GM23338 (cell line): ENCODE data around the gene PGAP3. TPM values are rescaled to one million over a fixed set of nuclear protein-coding genes. Genes with fewer than 3 reads are reported as not detected.

ENCODE experiments used
- ATAC-seq: fragments of 200-7000 bp; cut with Tn5 transposase; 3 replicates; pipeline ENCODE4 v1.9.1; 2020
- DNase-seq: peaks from one replicate; pipeline ENCODE4 v3.0.0-alpha.2; 2015; ENCODE audit warnings: low spot score
- H2AFZ ChIP-seq: fragments of 200-600 bp; sonication (generic); 2 replicates; pipeline ENCODE4 v1.8.0; 2016; ENCODE audit warnings: antibody characterized with exemption, mild to moderate bottlenecking, moderate library complexity
- H3F3A ChIP-seq: fragments of 200-600 bp; sonication (generic); replicated peaks from 2 replicates; pipeline ENCODE4 v1.8.0; 2017; ENCODE audit warnings: antibody characterized with exemption, mixed run types, low read depth
- H3K27ac ChIP-seq: fragments of 200-600 bp; sonication (generic); 2 replicates; pipeline ENCODE4 v1.6.1; 2016; ENCODE audit warnings: low read depth
- H3K27me3 ChIP-seq: fragments of 200-600 bp; sonication (generic); 2 replicates; pipeline ENCODE4 v1.8.0; 2016; ENCODE audit warnings: mild to moderate bottlenecking, mixed run types, moderate library complexity; ENCODE audit not compliant: insufficient read depth
- H3K36me3 ChIP-seq: fragments of 200-600 bp; sonication (generic); 2 replicates; pipeline ENCODE4 v1.8.0; 2016; ENCODE audit warnings: mild to moderate bottlenecking; ENCODE audit not compliant: insufficient read depth
- H3K4me1 ChIP-seq: fragments of 200-600 bp; sonication (generic); 2 replicates; pipeline ENCODE4 v1.8.0; 2016; ENCODE audit warnings: mild to moderate bottlenecking, moderate library complexity; ENCODE audit not compliant: insufficient read depth
- H3K4me2 ChIP-seq: fragments of 200-600 bp; sonication (generic); 2 replicates; pipeline ENCODE4 v1.7.1; 2017; ENCODE audit warnings: mixed run types
- H3K4me3 ChIP-seq: fragments of 200-600 bp; sonication (generic); 2 replicates; pipeline ENCODE4 v1.6.1; 2016; ENCODE audit warnings: mixed run types
- H3K79me2 ChIP-seq: fragments of 200-600 bp; sonication (generic); replicated peaks from 2 replicates; pipeline ENCODE4 v1.8.0; 2017; ENCODE audit warnings: mild to moderate bottlenecking; ENCODE audit not compliant: insufficient read depth
- H3K9me2 ChIP-seq: fragments of 200-600 bp; sonication (generic); 2 replicates; pipeline ENCODE4 v1.8.0; 2017; ENCODE audit not compliant: insufficient read depth
- H4K20me1 ChIP-seq: fragments of 200-600 bp; sonication (generic); replicated peaks from 2 replicates; pipeline ENCODE4 v1.8.0; 2017; ENCODE audit warnings: mild to moderate bottlenecking; ENCODE audit not compliant: insufficient read depth
- H3K27ac Mint-ChIP-seq: 2 replicates; pipeline ENCODE4 v1.8.0; 2020; ENCODE audit warnings: inconsistent platforms, mild to moderate bottlenecking, moderate library complexity, mixed read lengths
- H3K27me3 Mint-ChIP-seq: 3 replicates; pipeline ENCODE4 v1.8.0; 2022; ENCODE audit warnings: low read depth, mild to moderate bottlenecking, moderate library complexity, mixed read lengths, inconsistent platforms; ENCODE audit not compliant: insufficient read depth, poor library complexity
- H3K36me3 Mint-ChIP-seq: 3 replicates; pipeline ENCODE4 v1.8.0; 2021; ENCODE audit warnings: low read depth, mild to moderate bottlenecking, inconsistent platforms, moderate library complexity, mixed read lengths
- H3K4me1 Mint-ChIP-seq: 3 replicates; pipeline ENCODE4 v1.8.0; 2020; ENCODE audit warnings: mild to moderate bottlenecking, inconsistent platforms, mixed read lengths
- H3K4me3 Mint-ChIP-seq: 3 replicates; pipeline ENCODE4 v1.8.0; 2021; ENCODE audit warnings: moderate library complexity, mild to moderate bottlenecking, inconsistent platforms, mixed read lengths
- H3K9me3 Mint-ChIP-seq: 3 replicates; pipeline ENCODE4 v1.8.0; 2020; ENCODE audit warnings: moderate library complexity, mild to moderate bottlenecking, inconsistent platforms, mixed read lengths
- EZH2 ChIP-seq: fragments of 200-600 bp; sonication (generic); IDR thresholded peaks from one replicate; pipeline ENCODE4 v1.8.0; 2017; ENCODE audit warnings: antibody characterized with exemption, mild to moderate bottlenecking, low read depth; ENCODE audit not compliant: unreplicated experiment
- EZH2phosphoT487 ChIP-seq: fragments of 200-600 bp; sonication (generic); IDR thresholded peaks from one replicate; pipeline ENCODE4 v1.8.1; 2018; ENCODE audit warnings: antibody characterized with exemption; ENCODE audit not compliant: unreplicated experiment
- JUNB ChIP-seq: IDR thresholded peaks from one replicate; pipeline ENCODE4 v1.6.1; 2016; ENCODE audit warnings: antibody characterized with exemption; ENCODE audit not compliant: unreplicated experiment
- POLR2AphosphoS5 ChIP-seq: IDR thresholded peaks from 2 replicates; pipeline ENCODE4 v1.6.1; 2016; ENCODE audit warnings: antibody characterized with exemption, low read depth
- STAT1 ChIP-seq: IDR thresholded peaks from one replicate; pipeline ENCODE4 v1.6.1; 2016; ENCODE audit warnings: antibody characterized with exemption; ENCODE audit not compliant: unreplicated experiment
- ZNF114 ChIP-seq: fragments of 250-450 bp; sonication (Bioruptor Pico); IDR thresholded peaks from 2 replicates; pipeline ENCODE4 v1.5.0; 2020; ENCODE audit warnings: mild to moderate bottlenecking, moderate library complexity
- polyA plus RNA-seq: library from polyadenylated mRNA; unstranded; fragments of >200 nt; fragmentation: Nextera tagmentation; extraction: Ambion mirVana; gene quantifications from 2 replicates; pipeline ENCODE4 v1.2.1, GENCODE V29; 2016
- total RNA-seq: library from RNA; depleted of rRNA; stranded (reverse); fragments of >200 nt; shearing (Covaris generic); gene quantifications from 2 replicates; pipeline ENCODE4 v1.2.3, GENCODE V29; 2014
- TF ChIP-seq, protein P1 (sequence below), 2 experiments: fragments of 200-600 bp in 1 of 2; sonication (generic) in 1 of 2; conservative IDR thresholded peaks; 2 replicates each; pipeline versions ENCODE4 v1.5.1 to v1.6.1; 2016 to 2017; ENCODE audit warnings: antibody characterized with exemption in 2 of 2, low read depth in 2 of 2, mild to moderate bottlenecking in 2 of 2, moderate library complexity in 1 of 2

PGAP3 gene
- total and polyA plus RNA-seq, 2 experiments from 2014 or later, result 7.0 to 10.7 TPM

DNA sequence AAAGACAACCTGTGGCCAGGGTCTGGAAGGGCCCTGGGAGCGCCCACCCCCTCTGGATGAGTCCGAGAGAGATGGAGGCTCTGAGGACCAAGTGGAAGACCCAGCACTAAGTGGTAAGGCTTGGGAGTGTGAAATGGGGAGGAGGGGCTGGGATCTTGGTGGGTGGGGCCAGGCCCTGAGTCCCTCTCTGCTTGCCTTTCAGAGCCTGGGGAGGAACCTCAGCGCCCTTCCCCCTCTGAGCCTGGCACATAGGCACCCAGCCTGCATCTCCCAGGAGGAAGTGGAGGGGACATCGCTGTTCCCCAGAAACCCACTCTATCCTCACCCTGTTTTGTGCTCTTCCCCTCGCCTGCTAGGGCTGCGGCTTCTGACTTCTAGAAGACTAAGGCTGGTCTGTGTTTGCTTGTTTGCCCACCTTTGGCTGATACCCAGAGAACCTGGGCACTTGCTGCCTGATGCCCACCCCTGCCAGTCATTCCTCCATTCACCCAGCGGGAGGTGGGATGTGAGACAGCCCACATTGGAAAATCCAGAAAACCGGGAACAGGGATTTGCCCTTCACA, 52.2 kb downstream of the PGAP3 start:
- Mint-ChIP-seq H3K27ac (no peak overlapping the region), H3K36me3 (no peaks in the 10 kb centered on the region; the same call in 2 of the 3 replicates), H3K27me3 (peaks cover 24% of the 10 kb centered on the region), H3K4me3 (peak overlapping the region; percentile 82; the same call in 1 of the 3 replicates), H3K4me1 (peaks cover 82% of the 10 kb centered on the region), H3K9me3 (no peaks in the 10 kb centered on the region)
- no peak for DNase-seq
- Histone ChIP-seq H3K27me3 (no peaks in the 10 kb centered on the region), H3K36me3 (no peaks in the 10 kb centered on the region), H3K79me2 (peaks cover 29% of the 10 kb centered on the region), H2AFZ (no peak overlapping the region), H3K4me1 (peaks cover 70% of the 10 kb centered on the region), H3K27ac (no peak overlapping the region), H3K4me3 (no peak overlapping the region), H3K4me2 (peak overlapping the region; percentile 64), H4K20me1 (peaks cover 18% of the 10 kb centered on the region), H3F3A (peaks cover 25% of the 10 kb centered on the region; the same call in 1 of the 2 replicates), H3K9me2 (no peaks in the 10 kb centered on the region)
- TF ChIP-seq ZNF114 (no peak), EZH2phosphoT487 (no peak), EZH2 (no peak), STAT1 (no peak), JUNB (no peak)
- ATAC-seq, result peak; percentile 1; the same call in 1 of the 3 replicates

DNA sequence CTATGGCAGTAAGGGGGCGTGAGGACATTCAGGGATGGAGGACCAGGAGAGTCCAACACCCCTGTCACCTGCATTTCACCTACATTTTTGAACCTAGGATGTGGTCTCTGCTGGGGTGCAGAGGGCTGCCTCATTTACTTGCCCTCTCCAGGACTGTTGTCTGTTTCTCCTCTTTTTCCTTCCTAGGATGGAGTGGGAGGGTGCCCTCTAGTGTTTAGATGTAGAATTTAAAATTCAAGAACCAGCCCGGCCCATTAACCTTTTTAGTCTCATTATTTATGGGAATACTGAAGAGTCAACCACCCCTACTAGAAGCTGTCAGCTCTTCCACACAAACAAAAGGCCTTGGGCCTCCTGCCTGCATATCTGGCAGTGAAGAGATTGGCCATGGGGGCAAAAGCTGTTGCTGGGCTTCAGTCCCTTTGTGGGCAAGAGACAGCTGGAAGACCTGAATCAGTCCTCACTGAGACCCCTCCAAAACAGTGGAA, 53.4 kb downstream of the PGAP3 start:
- TF ChIP-seq, protein P1, sequence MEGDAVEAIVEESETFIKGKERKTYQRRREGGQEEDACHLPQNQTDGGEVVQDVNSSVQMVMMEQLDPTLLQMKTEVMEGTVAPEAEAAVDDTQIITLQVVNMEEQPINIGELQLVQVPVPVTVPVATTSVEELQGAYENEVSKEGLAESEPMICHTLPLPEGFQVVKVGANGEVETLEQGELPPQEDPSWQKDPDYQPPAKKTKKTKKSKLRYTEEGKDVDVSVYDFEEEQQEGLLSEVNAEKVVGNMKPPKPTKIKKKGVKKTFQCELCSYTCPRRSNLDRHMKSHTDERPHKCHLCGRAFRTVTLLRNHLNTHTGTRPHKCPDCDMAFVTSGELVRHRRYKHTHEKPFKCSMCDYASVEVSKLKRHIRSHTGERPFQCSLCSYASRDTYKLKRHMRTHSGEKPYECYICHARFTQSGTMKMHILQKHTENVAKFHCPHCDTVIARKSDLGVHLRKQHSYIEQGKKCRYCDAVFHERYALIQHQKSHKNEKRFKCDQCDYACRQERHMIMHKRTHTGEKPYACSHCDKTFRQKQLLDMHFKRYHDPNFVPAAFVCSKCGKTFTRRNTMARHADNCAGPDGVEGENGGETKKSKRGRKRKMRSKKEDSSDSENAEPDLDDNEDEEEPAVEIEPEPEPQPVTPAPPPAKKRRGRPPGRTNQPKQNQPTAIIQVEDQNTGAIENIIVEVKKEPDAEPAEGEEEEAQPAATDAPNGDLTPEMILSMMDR (conservative IDR thresholded peaks at IDR 0.05; ENCODE audit: low read depth in 2 of 2), result peak; percentile 63 to 99
- TF ChIP-seq EZH2, result no peak

DNA sequence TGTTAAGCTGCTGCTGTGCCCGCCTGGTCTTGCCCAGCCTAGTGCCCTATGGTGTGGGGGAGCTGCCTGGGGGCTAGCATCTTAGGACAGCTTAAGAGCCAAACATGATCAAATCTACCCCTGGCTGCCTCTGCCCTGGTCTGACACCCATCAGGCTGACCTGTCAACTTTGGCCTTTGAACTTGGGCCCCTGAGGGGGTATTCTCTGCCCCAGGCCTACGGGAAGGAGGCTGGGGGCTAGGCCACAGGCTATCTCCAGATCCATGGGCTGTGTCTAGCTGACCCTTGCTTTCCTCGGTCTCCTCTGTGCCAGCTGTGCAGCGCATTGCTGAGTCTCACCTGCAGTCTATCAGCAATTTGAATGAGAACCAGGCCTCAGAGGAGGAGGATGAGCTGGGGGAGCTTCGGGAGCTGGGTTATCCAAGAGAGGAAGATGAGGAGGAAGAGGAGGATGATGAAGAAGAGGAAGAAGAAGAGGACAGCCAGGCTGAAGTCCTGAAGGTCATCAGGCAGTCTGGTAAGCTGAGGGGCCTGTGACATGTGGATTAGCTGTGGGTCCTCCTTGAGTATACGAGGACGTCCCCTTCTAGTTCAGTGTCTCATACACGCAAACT, 54.2 kb downstream of the PGAP3 start:
- peaks cover 13% of the 10 kb centered on the region for H3K79me2 ChIP-seq
- peaks cover 75% of the 10 kb centered on the region for H3K4me1 ChIP-seq
- H2AFZ ChIP-seq, result no peak overlapping the region
- no peaks in the 10 kb centered on the region for H3K9me2 ChIP-seq
- H3F3A ChIP-seq, result peaks cover 26% of the 10 kb centered on the region; the same call in 1 of the 2 replicates
- H4K20me1 ChIP-seq, result peaks cover 11% of the 10 kb centered on the region
- Mint-ChIP-seq H3K27me3 (peaks cover 33% of the 10 kb centered on the region), H3K27ac (no peak overlapping the region), H3K4me1 (peaks cover 79% of the 10 kb centered on the region), H3K36me3 (peaks cover 2% of the 10 kb centered on the region; the same call in 1 of the 3 replicates), H3K4me3 (no peak overlapping the region), H3K9me3 (no peaks in the 10 kb centered on the region)
- H3K27ac ChIP-seq, result no peak overlapping the region
- no peak overlapping the region for H3K4me3 ChIP-seq
- peaks cover 7% of the 10 kb centered on the region for H3K27me3 ChIP-seq
- H3K4me2 ChIP-seq, result no peak overlapping the region
- TF ChIP-seq POLR2AphosphoS5, result no peak
- no peak for TF ChIP-seq EZH2
- no peaks in the 10 kb centered on the region for H3K36me3 ChIP-seq
- no peak for DNase-seq
- ATAC-seq, result no peak

More for the DNA sequence above, 53.4 kb downstream of the PGAP3 start:
- Histone ChIP-seq H3K27ac (no peak overlapping the region), H3F3A (peaks cover 27% of the 10 kb centered on the region; the same call in 1 of the 2 replicates), H3K4me2 (0 out of 2 replicates have a peak overlapping the region, but pooled peaks have one; percentile 6), H3K27me3 (0 out of 2 replicates have a peak, but pooled peaks cover 4% of the 10 kb centered on the region), H3K4me1 (peaks cover 75% of the 10 kb centered on the region), H3K9me2 (no peaks in the 10 kb centered on the region), H2AFZ (no peak overlapping the region), H3K79me2 (peaks cover 20% of the 10 kb centered on the region), H4K20me1 (peaks cover 17% of the 10 kb centered on the region), H3K36me3 (no peaks in the 10 kb centered on the region), H3K4me3 (no peak overlapping the region)
- H3K4me1 Mint-ChIP-seq, result peaks cover 78% of the 10 kb centered on the region
- DNase-seq (peak; percentile 85), ATAC-seq (peak; percentile 2; the same call in 2 of the 3 replicates)
- no peaks in the 10 kb centered on the region for H3K9me3 Mint-ChIP-seq
- H3K4me3 Mint-ChIP-seq, result no peak overlapping the region
- H3K36me3 Mint-ChIP-seq, result peaks cover 2% of the 10 kb centered on the region; the same call in 1 of the 3 replicates
- peaks cover 32% of the 10 kb centered on the region for H3K27me3 Mint-ChIP-seq
- H3K27ac Mint-ChIP-seq, result no peak overlapping the region
